HepG2 (cell line): Measurements from ENCODE around the gene FAM216A.

ENCODE experiments used
- ATF7 ChIP-seq, 2 experiments: fragments of 450-650 bp in 1 of 2; sonication (generic) in 1 of 2; formaldehyde crosslinking in 1 of 2; IDR thresholded peaks; 2 replicates each; pipeline versions ENCODE4 v1.4.0 to v1.6.1; 2016 to 2020; ENCODE audit warnings: antibody characterized with exemption in 1 of 2, mild to moderate bottlenecking in 1 of 2, missing genetic modification reagents in 1 of 2
- SMC3 ChIP-seq: IDR thresholded peaks from 2 replicates; pipeline ENCODE4 v1.6.1; 2011; ENCODE audit warnings: low read length, improper control_type of control experiment
- SRY ChIP-seq: sonication (generic); formaldehyde crosslinking; IDR thresholded peaks from 2 replicates; pipeline ENCODE4 v1.8.0; 2022; ENCODE audit warnings: mild to moderate bottlenecking, missing genetic modification reagents
- TCF7 ChIP-seq: sonication (generic); IDR thresholded peaks from 2 replicates; pipeline ENCODE4 v1.6.1; 2016; ENCODE audit warnings: antibody characterized with exemption, low read depth
- TCF7L2 ChIP-seq: IDR thresholded peaks from 2 replicates; pipeline ENCODE4 v1.6.1; 2011; ENCODE audit warnings: mild to moderate bottlenecking, low read depth, low read length, moderate library complexity
- ZFX ChIP-seq: sonication (generic); formaldehyde crosslinking; IDR thresholded peaks from 2 replicates; pipeline ENCODE4 v1.4.0; 2020; ENCODE audit warnings: mild to moderate bottlenecking, low read depth, missing genetic modification reagents, moderate library complexity
- ZNF138 ChIP-seq: sonication (generic); formaldehyde crosslinking; IDR thresholded peaks from 2 replicates; pipeline ENCODE4 v1.5.0; 2020; ENCODE audit warnings: mild to moderate bottlenecking, low read depth, missing genetic modification reagents
- ZNF878 ChIP-seq: sonication (generic); formaldehyde crosslinking; IDR thresholded peaks from 2 replicates; pipeline ENCODE4 v1.8.1; 2023; ENCODE audit warnings: mild to moderate bottlenecking, missing genetic modification reagents, moderate library complexity
- TF ChIP-seq, protein P1 (sequence below): sonication (generic); formaldehyde crosslinking; IDR thresholded peaks from 2 replicates; pipeline ENCODE4 v1.5.0; 2020; ENCODE audit warnings: mild to moderate bottlenecking, missing genetic modification reagents, moderate library complexity
- TF ChIP-seq, protein P2 (sequence below): IDR thresholded peaks from 2 replicates; pipeline ENCODE4 v1.6.1; 2016; ENCODE audit warnings: mild to moderate bottlenecking
- TF ChIP-seq, protein P3 (sequence below): sonication (generic); formaldehyde crosslinking; IDR thresholded peaks from 2 replicates; pipeline ENCODE4 v1.4.0; 2020; ENCODE audit warnings: mild to moderate bottlenecking, missing genetic modification reagents

DNA sequence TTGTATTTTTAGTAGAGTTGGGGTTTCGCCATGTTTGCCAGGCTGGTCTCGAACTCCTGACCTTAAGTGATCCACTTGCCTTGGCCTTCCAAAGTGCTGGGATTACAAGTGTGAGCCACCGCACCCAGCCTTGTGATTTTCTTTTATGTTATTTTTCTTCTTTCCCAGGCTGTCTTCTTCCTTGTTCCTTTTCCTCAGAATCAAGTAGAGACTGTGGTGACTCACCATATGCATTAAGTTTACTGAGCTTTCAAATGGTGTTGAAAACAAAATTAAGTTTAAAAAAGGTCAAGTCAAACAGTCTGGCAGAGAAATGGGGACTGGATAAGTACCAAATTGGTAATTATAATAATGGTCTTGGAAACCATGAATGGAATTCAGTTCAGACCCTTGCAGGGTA is 24.2 kb upstream of the FAM216A start:
- TF ChIP-seq, protein P1, sequence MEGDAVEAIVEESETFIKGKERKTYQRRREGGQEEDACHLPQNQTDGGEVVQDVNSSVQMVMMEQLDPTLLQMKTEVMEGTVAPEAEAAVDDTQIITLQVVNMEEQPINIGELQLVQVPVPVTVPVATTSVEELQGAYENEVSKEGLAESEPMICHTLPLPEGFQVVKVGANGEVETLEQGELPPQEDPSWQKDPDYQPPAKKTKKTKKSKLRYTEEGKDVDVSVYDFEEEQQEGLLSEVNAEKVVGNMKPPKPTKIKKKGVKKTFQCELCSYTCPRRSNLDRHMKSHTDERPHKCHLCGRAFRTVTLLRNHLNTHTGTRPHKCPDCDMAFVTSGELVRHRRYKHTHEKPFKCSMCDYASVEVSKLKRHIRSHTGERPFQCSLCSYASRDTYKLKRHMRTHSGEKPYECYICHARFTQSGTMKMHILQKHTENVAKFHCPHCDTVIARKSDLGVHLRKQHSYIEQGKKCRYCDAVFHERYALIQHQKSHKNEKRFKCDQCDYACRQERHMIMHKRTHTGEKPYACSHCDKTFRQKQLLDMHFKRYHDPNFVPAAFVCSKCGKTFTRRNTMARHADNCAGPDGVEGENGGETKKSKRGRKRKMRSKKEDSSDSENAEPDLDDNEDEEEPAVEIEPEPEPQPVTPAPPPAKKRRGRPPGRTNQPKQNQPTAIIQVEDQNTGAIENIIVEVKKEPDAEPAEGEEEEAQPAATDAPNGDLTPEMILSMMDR, result no peak
- no peak for TF ChIP-seq ATF7 (IDR thresholded peaks at IDR 0.05)
- TF ChIP-seq ATF7 (CRISPR knock-in tag; IDR thresholded peaks at IDR 0.05), result no peak
- no peak for TF ChIP-seq SRY (CRISPR knock-in tag)
- TF ChIP-seq, protein P2, sequence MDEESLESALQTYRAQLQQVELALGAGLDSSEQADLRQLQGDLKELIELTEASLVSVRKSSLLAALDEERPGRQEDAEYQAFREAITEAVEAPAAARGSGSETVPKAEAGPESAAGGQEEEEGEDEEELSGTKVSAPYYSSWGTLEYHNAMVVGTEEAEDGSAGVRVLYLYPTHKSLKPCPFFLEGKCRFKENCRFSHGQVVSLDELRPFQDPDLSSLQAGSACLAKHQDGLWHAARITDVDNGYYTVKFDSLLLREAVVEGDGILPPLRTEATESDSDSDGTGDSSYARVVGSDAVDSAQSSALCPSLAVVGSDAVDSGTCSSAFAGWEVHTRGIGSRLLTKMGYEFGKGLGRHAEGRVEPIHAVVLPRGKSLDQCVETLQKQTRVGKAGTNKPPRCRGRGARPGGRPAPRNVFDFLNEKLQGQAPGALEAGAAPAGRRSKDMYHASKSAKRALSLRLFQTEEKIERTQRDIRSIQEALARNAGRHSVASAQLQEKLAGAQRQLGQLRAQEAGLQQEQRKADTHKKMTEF, result no peak
- no peak for TF ChIP-seq TCF7
- TF ChIP-seq ZFX (CRISPR knock-in tag), result no peak
- no peak for TF ChIP-seq SMC3
- no peak for TF ChIP-seq ZNF138 (CRISPR knock-in tag)
- TF ChIP-seq, protein P3, sequence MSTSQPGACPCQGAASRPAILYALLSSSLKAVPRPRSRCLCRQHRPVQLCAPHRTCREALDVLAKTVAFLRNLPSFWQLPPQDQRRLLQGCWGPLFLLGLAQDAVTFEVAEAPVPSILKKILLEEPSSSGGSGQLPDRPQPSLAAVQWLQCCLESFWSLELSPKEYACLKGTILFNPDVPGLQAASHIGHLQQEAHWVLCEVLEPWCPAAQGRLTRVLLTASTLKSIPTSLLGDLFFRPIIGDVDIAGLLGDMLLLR (CRISPR knock-in tag), result no peak
- no peak for TF ChIP-seq ZNF878 (CRISPR knock-in tag)
- no peak for TF ChIP-seq TCF7L2
